ENCODE results near the gene ESR1. TPM values are rescaled to one million over a fixed set of nuclear protein-coding genes. Genes with fewer than 3 reads are reported as not detected.
"Not testable (repeated sequence)": the region's sequence is repeated elsewhere in the genome, so short reads cannot be mapped to it uniquely, and the experiment has no call there.

The ESR1 gene
- total and polyA plus RNA-seq, 12 donors, result 0.09 to 1.9 (median 1.2) TPM

DNA sequence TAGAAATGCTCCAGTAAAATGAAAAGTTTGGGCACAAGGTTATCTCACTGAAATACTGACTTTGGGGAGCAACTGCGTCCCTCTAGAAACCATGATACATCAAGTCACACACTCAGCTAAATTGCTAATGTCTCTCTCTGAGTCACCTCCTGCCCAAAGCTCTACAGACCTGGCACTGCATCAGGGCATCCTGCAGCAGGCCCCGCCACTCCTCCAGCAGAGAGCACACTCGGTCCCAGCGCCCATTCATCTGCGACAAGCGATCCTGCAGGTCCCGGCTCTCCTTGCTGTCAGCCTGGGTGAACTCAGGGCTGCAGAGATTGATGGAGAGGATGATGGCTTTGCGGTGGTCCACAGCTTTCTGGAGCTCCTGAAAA is 329.0 kb downstream of the ESR1 start:
- 89 to 91% methylated on average over 8 of the region's 8 CpGs for WGBS, 2 donors
- intact Hi-C loops (cut with DNase I), result loop anchor here in 2 of 10 donors (10.0 kb wide), 2 partner anchors 128 to 462 kb away; no protein-coding TSS in a partner anchor

DNA sequence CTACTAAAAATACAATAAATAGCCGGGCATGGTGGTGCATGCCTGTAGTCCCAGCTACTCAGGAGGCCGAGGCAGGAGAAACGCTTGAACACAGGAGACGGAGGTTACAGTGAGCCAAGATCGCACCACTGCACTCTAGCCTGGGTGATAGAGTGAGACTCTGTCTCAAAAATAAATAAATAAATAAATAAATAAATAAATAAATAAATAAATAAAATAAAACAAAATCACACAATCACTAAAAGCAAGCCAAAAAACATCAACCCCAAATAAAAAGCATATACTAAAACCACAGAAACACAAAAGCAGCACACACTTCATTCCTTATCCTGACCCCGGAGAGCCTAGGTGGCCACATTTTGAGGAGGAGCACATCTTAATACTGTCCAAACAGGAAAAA is 330.9 kb downstream of the ESR1 start:
- WGBS, 2 donors, result 92 to 94% methylated on average over 6 of the region's 6 CpGs
- not testable (repeated sequence) for DNase-seq, H3K9me3 ChIP-seq, ATAC-seq, H3K27me3 ChIP-seq, H3K4me3 ChIP-seq, H3K4me1 ChIP-seq, H3K27ac ChIP-seq
- H3K36me3 ChIP-seq, result peaks cover 3 to 100% (median 85%) of the 10 kb centered on the region in 9 donors
- intact Hi-C loops (cut with DNase I), result loop anchor here in 2 of 10 donors (10.0 kb wide), 2 partner anchors 126 to 464 kb away; no protein-coding TSS in a partner anchor

More for the DNA sequence above, 329.0 kb downstream of the ESR1 start:
- no peaks in the 10 kb centered on the region for H3K27me3 ChIP-seq
- TF ChIP-seq, protein P1, sequence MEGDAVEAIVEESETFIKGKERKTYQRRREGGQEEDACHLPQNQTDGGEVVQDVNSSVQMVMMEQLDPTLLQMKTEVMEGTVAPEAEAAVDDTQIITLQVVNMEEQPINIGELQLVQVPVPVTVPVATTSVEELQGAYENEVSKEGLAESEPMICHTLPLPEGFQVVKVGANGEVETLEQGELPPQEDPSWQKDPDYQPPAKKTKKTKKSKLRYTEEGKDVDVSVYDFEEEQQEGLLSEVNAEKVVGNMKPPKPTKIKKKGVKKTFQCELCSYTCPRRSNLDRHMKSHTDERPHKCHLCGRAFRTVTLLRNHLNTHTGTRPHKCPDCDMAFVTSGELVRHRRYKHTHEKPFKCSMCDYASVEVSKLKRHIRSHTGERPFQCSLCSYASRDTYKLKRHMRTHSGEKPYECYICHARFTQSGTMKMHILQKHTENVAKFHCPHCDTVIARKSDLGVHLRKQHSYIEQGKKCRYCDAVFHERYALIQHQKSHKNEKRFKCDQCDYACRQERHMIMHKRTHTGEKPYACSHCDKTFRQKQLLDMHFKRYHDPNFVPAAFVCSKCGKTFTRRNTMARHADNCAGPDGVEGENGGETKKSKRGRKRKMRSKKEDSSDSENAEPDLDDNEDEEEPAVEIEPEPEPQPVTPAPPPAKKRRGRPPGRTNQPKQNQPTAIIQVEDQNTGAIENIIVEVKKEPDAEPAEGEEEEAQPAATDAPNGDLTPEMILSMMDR (IDR thresholded peaks at IDR 0.05), result no peak
- no peaks in the 10 kb centered on the region for H3K9me3 ChIP-seq
- H3K4me3 ChIP-seq, result no peak overlapping the region
- ATAC-seq (peak in 3 of 8 donors; percentile 38 to 74 (median 38)), DNase-seq (no peak)
- H3K36me3 ChIP-seq, result peaks cover 3 to 100% (median 87%) of the 10 kb centered on the region in 9 donors
- H3K4me1 ChIP-seq, result no peaks in the 10 kb centered on the region
- H3K27ac ChIP-seq, result no peak overlapping the region

DNA sequence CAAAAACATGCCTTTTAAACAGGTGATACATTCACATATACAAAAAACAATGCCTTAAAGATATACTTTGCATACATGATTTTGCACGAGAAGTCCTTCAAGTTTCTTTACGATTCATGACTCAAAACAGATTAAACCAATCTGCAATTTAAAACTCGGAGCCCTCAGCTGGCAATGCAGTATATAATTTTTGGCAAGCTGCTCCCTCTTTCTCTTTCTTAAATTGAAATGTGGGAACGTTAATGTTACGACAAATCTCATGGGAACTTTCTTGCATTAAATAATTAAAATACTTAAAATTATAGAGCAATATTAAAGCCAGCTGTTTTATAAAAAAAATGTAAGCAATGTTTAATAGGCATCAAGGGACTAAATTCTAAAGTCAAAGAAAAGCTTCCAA is 334.6 kb downstream of the ESR1 start:
- Histone ChIP-seq H3K4me3 (no peak overlapping the region), H3K27ac (peak overlapping the region in 1 of 10 donors; percentile 1), H3K9me3 (no peaks in the 10 kb centered on the region), H3K27me3 (no peaks in the 10 kb centered on the region), H3K4me1 (peaks cover 0 to 24% (median 6%) of the 10 kb centered on the region in 9 donors), H3K36me3 (peaks cover 3 to 100% (median 68%) of the 10 kb centered on the region in 9 donors)
- TF ChIP-seq, protein P1 (IDR thresholded peaks at IDR 0.05), result no peak
- DNase-seq (no peak), ATAC-seq (no peak)
- WGBS, 2 donors, result 59 to 62% methylated on average over 5 of the region's 5 CpGs
- intact Hi-C loops (cut with DNase I), result loop anchor here in 1 of 10 donors (10.0 kb wide), 1 partner anchor 123 kb away; no protein-coding TSS in a partner anchor

DNA sequence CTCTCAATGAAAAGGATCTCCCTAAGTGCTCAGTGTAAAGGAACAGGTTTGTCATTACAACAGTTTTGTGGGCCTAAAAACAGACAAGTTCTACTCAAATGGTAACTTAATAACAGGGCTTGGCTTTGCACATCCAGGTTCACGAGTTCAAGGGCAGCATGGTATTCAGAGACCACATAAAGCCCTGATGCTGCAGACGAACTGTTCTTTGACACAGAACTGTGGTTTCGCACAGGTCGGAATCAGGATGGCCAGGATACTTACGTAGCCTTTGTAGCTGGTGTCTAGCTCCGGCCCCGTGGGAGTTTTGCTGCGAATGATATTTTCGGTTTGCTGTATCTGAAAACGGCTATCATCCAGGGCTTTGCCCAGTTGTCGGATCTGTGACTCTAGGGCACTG is 335.9 kb downstream of the ESR1 start:
- peak overlapping the region in 4 of 10 donors; percentile 7 to 67 (median 27) for H3K27ac ChIP-seq

More for the DNA sequence above, 335.9 kb downstream of the ESR1 start:
- intact Hi-C loops (cut with DNase I), result loop anchor here in 1 of 10 donors (10.0 kb wide), 1 partner anchor 121 kb away; no protein-coding TSS in a partner anchor
- no peak for ATAC-seq
- peaks cover 0 to 32% (median 10%) of the 10 kb centered on the region in 9 donors for H3K4me1 ChIP-seq
- DNase-seq, result no peak
- 86% methylated on average over 11 of the region's 11 CpGs for WGBS, 2 donors
- no peak overlapping the region for H3K4me3 ChIP-seq
- no peaks in the 10 kb centered on the region for H3K27me3 ChIP-seq
- H3K36me3 ChIP-seq, result peaks cover 3 to 100% (median 70%) of the 10 kb centered on the region in 9 donors
- no peaks in the 10 kb centered on the region for H3K9me3 ChIP-seq
- TF ChIP-seq, protein P1 (IDR thresholded peaks at IDR 0.05), result no peak

Data from heart right ventricle (tissue), 16 donors.